ENCODE results near the gene AKIP1.

GRCh38 chr11:8948886-8949285 is 37.9 kb downstream of the AKIP1 start:
- TF ChIP-seq MAX (IDR thresholded peaks at IDR 0.05) (no peak), YY1 (IDR thresholded peaks at IDR 0.05; ENCODE audit: low read depth, low read length) (no peak), JUN (IDR thresholded peaks at IDR 0.05; ENCODE audit: low read depth, low read length) (no peak), BRCA1 (IDR thresholded peaks at IDR 0.05; ENCODE audit: low read depth, low read length) (no peak), USF2 (IDR thresholded peaks at IDR 0.05; ENCODE audit: low read length) (no peak), EZH2 (IDR thresholded peaks at IDR 0.05; ENCODE audit: low read depth, low read length, severe bottlenecking) (no peak), POLR2A (IDR thresholded peaks at IDR 0.05; ENCODE audit: control extremely low read depth in 1 of 2, low read depth in 2 of 2, low read length in 2 of 2) (no peak), TEAD4 (IDR thresholded peaks at IDR 0.05; ENCODE audit: low read depth, low read length) (no peak), ASH2L (IDR thresholded peaks at IDR 0.05; ENCODE audit: low read length) (no peak), NRF1 (IDR thresholded peaks at IDR 0.05; ENCODE audit: low read depth, low read length) (no peak), TAF1 (IDR thresholded peaks at IDR 0.05; ENCODE audit: low read depth, low read length) (no peak), JUND (IDR thresholded peaks at IDR 0.05; ENCODE audit: low read length) (no peak), POLR2AphosphoS5 (IDR thresholded peaks at IDR 0.05; ENCODE audit: low read depth, low read length) (no peak)
- TF ChIP-seq, protein P1, sequence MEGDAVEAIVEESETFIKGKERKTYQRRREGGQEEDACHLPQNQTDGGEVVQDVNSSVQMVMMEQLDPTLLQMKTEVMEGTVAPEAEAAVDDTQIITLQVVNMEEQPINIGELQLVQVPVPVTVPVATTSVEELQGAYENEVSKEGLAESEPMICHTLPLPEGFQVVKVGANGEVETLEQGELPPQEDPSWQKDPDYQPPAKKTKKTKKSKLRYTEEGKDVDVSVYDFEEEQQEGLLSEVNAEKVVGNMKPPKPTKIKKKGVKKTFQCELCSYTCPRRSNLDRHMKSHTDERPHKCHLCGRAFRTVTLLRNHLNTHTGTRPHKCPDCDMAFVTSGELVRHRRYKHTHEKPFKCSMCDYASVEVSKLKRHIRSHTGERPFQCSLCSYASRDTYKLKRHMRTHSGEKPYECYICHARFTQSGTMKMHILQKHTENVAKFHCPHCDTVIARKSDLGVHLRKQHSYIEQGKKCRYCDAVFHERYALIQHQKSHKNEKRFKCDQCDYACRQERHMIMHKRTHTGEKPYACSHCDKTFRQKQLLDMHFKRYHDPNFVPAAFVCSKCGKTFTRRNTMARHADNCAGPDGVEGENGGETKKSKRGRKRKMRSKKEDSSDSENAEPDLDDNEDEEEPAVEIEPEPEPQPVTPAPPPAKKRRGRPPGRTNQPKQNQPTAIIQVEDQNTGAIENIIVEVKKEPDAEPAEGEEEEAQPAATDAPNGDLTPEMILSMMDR (IDR thresholded peaks at IDR 0.05; ENCODE audit: control extremely low read depth in 1 of 3, insufficient read depth in 1 of 3, low read depth in 1 of 3, low read length in 3 of 3), result no peak

All from H1 (cell line).